ENCODE results near the gene ZBTB16.

The ZBTB16 gene

GRCh38 chr11:114179234-114179941, 119.9 kb downstream of the ZBTB16 start:
- no peaks in the 10 kb centered on the region for H3K9me3 Mint-ChIP-seq (ENCODE audit: low read depth)
- no peaks in the 10 kb centered on the region for H3K36me3 Mint-ChIP-seq
- H3K27ac Mint-ChIP-seq, result no peak overlapping the region
- peaks cover 67% of the 10 kb centered on the region for H3K4me1 Mint-ChIP-seq (ENCODE audit: low read depth)
- H3K27me3 Mint-ChIP-seq, result no peaks in the 10 kb centered on the region
- H3K4me3 Mint-ChIP-seq, result peak overlapping the region; percentile 12

- Mint-ChIP-seq H3K9me3 (ENCODE audit: low read depth) (no peaks in the 10 kb centered on the region), H3K27me3 (no peaks in the 10 kb centered on the region), H3K4me1 (ENCODE audit: low read depth) (peaks cover 68% of the 10 kb centered on the region), H3K27ac (peak overlapping the region; percentile 50), H3K36me3 (no peaks in the 10 kb centered on the region), H3K4me3 (peak overlapping the region; percentile 32)
Observed at GRCh38 chr11:114180301-114181055, 121.0 kb downstream of the ZBTB16 start.

- H3K4me3 Mint-ChIP-seq, result no peak overlapping the region
- H3K4me1 Mint-ChIP-seq (ENCODE audit: low read depth), result peaks cover 73% of the 10 kb centered on the region
- no peaks in the 10 kb centered on the region for H3K27me3 Mint-ChIP-seq
- no peaks in the 10 kb centered on the region for H3K36me3 Mint-ChIP-seq
- no peaks in the 10 kb centered on the region for H3K9me3 Mint-ChIP-seq (ENCODE audit: low read depth)
- H3K27ac Mint-ChIP-seq, result no peak overlapping the region
Observed at GRCh38 chr11:114181195-114181594, 121.7 kb downstream of the ZBTB16 start.

- Mint-ChIP-seq H3K9me3 (ENCODE audit: low read depth) (no peaks in the 10 kb centered on the region), H3K36me3 (no peaks in the 10 kb centered on the region), H3K27me3 (no peaks in the 10 kb centered on the region), H3K4me1 (ENCODE audit: low read depth) (peaks cover 76% of the 10 kb centered on the region), H3K4me3 (no peak overlapping the region), H3K27ac (no peak overlapping the region)
Observed at GRCh38 chr11:114181752-114182151, 122.2 kb downstream of the ZBTB16 start.

GRCh38 chr11:114182471-114183043, 123.0 kb downstream of the ZBTB16 start:
- Mint-ChIP-seq H3K4me3 (peak overlapping the region; percentile 60), H3K4me1 (ENCODE audit: low read depth) (peaks cover 84% of the 10 kb centered on the region), H3K27ac (peak overlapping the region; percentile 91), H3K27me3 (no peaks in the 10 kb centered on the region), H3K9me3 (ENCODE audit: low read depth) (no peaks in the 10 kb centered on the region), H3K36me3 (no peaks in the 10 kb centered on the region)

GRCh38 chr11:114183044-114183511, 123.6 kb downstream of the ZBTB16 start:
- Mint-ChIP-seq H3K36me3 (no peaks in the 10 kb centered on the region), H3K27me3 (no peaks in the 10 kb centered on the region), H3K4me1 (ENCODE audit: low read depth) (peaks cover 87% of the 10 kb centered on the region), H3K9me3 (ENCODE audit: low read depth) (no peaks in the 10 kb centered on the region), H3K27ac (peak overlapping the region; percentile 91), H3K4me3 (peak overlapping the region; percentile 60)

- Mint-ChIP-seq H3K4me1 (ENCODE audit: low read depth) (peaks cover 75% of the 10 kb centered on the region), H3K27me3 (no peaks in the 10 kb centered on the region), H3K27ac (peak overlapping the region; percentile 54), H3K4me3 (no peak overlapping the region), H3K9me3 (ENCODE audit: low read depth) (no peaks in the 10 kb centered on the region), H3K36me3 (no peaks in the 10 kb centered on the region)
Observed at GRCh38 chr11:114185436-114185835, 125.9 kb downstream of the ZBTB16 start.

GRCh38 chr11:114187173-114187572, 127.7 kb downstream of the ZBTB16 start:
- Mint-ChIP-seq H3K4me3 (no peak overlapping the region), H3K27me3 (no peaks in the 10 kb centered on the region), H3K27ac (no peak overlapping the region), H3K4me1 (ENCODE audit: low read depth) (peaks cover 61% of the 10 kb centered on the region), H3K9me3 (ENCODE audit: low read depth) (no peaks in the 10 kb centered on the region), H3K36me3 (no peaks in the 10 kb centered on the region)

GRCh38 chr11:114188851-114189570, 129.5 kb downstream of the ZBTB16 start:
- no peak overlapping the region for H3K4me3 Mint-ChIP-seq
- peaks cover 56% of the 10 kb centered on the region for H3K4me1 Mint-ChIP-seq (ENCODE audit: low read depth)
- H3K27ac Mint-ChIP-seq, result peak overlapping the region; percentile 1
- H3K27me3 Mint-ChIP-seq, result no peaks in the 10 kb centered on the region
- H3K9me3 Mint-ChIP-seq (ENCODE audit: low read depth), result no peaks in the 10 kb centered on the region
- H3K36me3 Mint-ChIP-seq, result no peaks in the 10 kb centered on the region

GRCh38 chr11:114190630-114191029, 131.1 kb downstream of the ZBTB16 start:
- Mint-ChIP-seq H3K9me3 (ENCODE audit: low read depth) (no peaks in the 10 kb centered on the region), H3K4me1 (ENCODE audit: low read depth) (peaks cover 49% of the 10 kb centered on the region), H3K36me3 (no peaks in the 10 kb centered on the region), H3K27me3 (no peaks in the 10 kb centered on the region), H3K4me3 (no peak overlapping the region), H3K27ac (no peak overlapping the region)

GRCh38 chr11:114191893-114192292, 132.4 kb downstream of the ZBTB16 start:
- H3K9me3 Mint-ChIP-seq (ENCODE audit: low read depth), result no peaks in the 10 kb centered on the region
- no peaks in the 10 kb centered on the region for H3K27me3 Mint-ChIP-seq
- H3K27ac Mint-ChIP-seq, result no peak overlapping the region
- H3K4me1 Mint-ChIP-seq (ENCODE audit: low read depth), result peaks cover 42% of the 10 kb centered on the region
- H3K4me3 Mint-ChIP-seq, result no peak overlapping the region
- no peaks in the 10 kb centered on the region for H3K36me3 Mint-ChIP-seq

- Mint-ChIP-seq H3K9me3 (ENCODE audit: low read depth) (no peaks in the 10 kb centered on the region), H3K27me3 (no peaks in the 10 kb centered on the region), H3K36me3 (no peaks in the 10 kb centered on the region), H3K27ac (no peak overlapping the region), H3K4me1 (ENCODE audit: low read depth) (peaks cover 34% of the 10 kb centered on the region), H3K4me3 (no peak overlapping the region)
Observed at GRCh38 chr11:114192841-114193389, 133.4 kb downstream of the ZBTB16 start.

GRCh38 chr11:114193730-114194679, 134.5 kb downstream of the ZBTB16 start:
- no peak overlapping the region for H3K4me3 Mint-ChIP-seq
- no peaks in the 10 kb centered on the region for H3K36me3 Mint-ChIP-seq
- H3K9me3 Mint-ChIP-seq (ENCODE audit: low read depth), result no peaks in the 10 kb centered on the region
- no peak overlapping the region for H3K27ac Mint-ChIP-seq
- H3K27me3 Mint-ChIP-seq, result no peaks in the 10 kb centered on the region
- H3K4me1 Mint-ChIP-seq (ENCODE audit: low read depth), result peaks cover 24% of the 10 kb centered on the region

- H3K9me3 Mint-ChIP-seq (ENCODE audit: low read depth), result no peaks in the 10 kb centered on the region
- no peak overlapping the region for H3K4me3 Mint-ChIP-seq
- no peak overlapping the region for H3K27ac Mint-ChIP-seq
- peaks cover 22% of the 10 kb centered on the region for H3K4me1 Mint-ChIP-seq (ENCODE audit: low read depth)
- H3K36me3 Mint-ChIP-seq, result no peaks in the 10 kb centered on the region
- H3K27me3 Mint-ChIP-seq, result no peaks in the 10 kb centered on the region
Observed at GRCh38 chr11:114194702-114195101, 135.2 kb downstream of the ZBTB16 start.
